HL-60 (cell line): ENCODE results near the gene GNAQ.
A peak's percentile ranks its signal among the peaks of the same experiment; 100 is the strongest.

Experiments used
- DNase-seq, 2 experiments: peaks; one replicate each; pipeline ENCODE4 v3.0.0-alpha.2; 2010 to 2020; ENCODE audit warnings: low read depth in 1 of 2, low spot score in 1 of 2
- H3K27ac ChIP-seq: fragments of 250-450 bp; sonication (Bioruptor Pico); replicated peaks from 2 replicates; pipeline ENCODE4 v1.5.1; 2020; ENCODE audit warnings: mild to moderate bottlenecking, moderate library complexity
- H3K27me3 ChIP-seq: fragments of 250-450 bp; sonication (Bioruptor Pico); 2 replicates; pipeline ENCODE4 v1.5.1; 2021; ENCODE audit warnings: mild to moderate bottlenecking, moderate library complexity; ENCODE audit not compliant: insufficient read depth, poor library complexity, severe bottlenecking
- H3K4me3 ChIP-seq: replicated peaks from 2 replicates; pipeline ENCODE4 v1.5.1; 2011; ENCODE audit warnings: mild to moderate bottlenecking, control low read depth, low read length; ENCODE audit not compliant: insufficient read depth
- GABPA ChIP-seq: IDR thresholded peaks from 2 replicates; pipeline ENCODE4 v1.6.1; 2012; ENCODE audit warnings: low read depth
- POLR2AphosphoS5 ChIP-seq: IDR thresholded peaks from 2 replicates; pipeline ENCODE4 v1.6.1; 2012; ENCODE audit warnings: low read depth
- SPI1 ChIP-seq: IDR thresholded peaks from 2 replicates; pipeline ENCODE4 v1.6.1; 2012; ENCODE audit warnings: low read depth, mild to moderate bottlenecking, borderline replicate concordance
- TF ChIP-seq, protein P1 (sequence below): IDR thresholded peaks from one replicate; pipeline ENCODE4 v1.5.1; 2011; ENCODE audit warnings: low read length, control low read depth, inconsistent platforms; ENCODE audit not compliant: insufficient read depth
- TF ChIP-seq, protein P2 (sequence below): IDR thresholded peaks from 2 replicates; pipeline ENCODE4 v1.6.1; 2012; ENCODE audit warnings: low read depth; ENCODE audit not compliant: insufficient replicate concordance

GNAQ gene

DNA sequence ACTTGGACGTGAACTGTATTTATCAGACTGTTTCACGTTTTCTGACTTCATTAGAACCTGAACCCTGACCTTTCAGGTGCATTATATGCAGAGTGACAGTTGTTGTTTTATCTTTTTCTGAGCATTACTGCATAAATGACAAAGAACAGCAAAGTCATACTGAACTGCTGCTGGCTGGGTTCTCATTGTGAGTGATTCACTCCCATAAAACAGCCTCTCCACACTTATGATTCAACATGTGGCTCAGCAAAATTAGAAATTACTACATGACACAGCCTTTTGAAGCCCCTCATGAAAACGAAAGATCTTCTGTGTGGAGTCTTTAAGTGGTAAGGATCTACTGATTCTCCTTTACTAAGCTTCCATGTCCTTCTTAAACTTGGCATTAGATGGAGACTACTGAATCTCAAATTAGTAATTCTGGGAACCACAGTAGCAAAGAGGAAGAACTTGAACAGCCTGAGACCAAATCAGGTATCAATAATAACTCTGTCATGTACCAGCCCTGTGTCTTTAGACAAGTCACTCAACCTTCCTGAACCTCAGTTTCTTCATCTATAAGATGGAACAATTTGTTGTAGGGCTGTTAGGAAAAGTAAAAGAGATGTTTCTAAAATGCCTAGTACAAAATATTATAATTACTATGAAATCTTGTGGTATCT, 211.2 kb downstream of the GNAQ start:
- Histone ChIP-seq H3K27ac (no peak overlapping the region), H3K27me3 (no peaks in the 10 kb centered on the region), H3K4me3 (no peak overlapping the region)
- TF ChIP-seq, protein P1, sequence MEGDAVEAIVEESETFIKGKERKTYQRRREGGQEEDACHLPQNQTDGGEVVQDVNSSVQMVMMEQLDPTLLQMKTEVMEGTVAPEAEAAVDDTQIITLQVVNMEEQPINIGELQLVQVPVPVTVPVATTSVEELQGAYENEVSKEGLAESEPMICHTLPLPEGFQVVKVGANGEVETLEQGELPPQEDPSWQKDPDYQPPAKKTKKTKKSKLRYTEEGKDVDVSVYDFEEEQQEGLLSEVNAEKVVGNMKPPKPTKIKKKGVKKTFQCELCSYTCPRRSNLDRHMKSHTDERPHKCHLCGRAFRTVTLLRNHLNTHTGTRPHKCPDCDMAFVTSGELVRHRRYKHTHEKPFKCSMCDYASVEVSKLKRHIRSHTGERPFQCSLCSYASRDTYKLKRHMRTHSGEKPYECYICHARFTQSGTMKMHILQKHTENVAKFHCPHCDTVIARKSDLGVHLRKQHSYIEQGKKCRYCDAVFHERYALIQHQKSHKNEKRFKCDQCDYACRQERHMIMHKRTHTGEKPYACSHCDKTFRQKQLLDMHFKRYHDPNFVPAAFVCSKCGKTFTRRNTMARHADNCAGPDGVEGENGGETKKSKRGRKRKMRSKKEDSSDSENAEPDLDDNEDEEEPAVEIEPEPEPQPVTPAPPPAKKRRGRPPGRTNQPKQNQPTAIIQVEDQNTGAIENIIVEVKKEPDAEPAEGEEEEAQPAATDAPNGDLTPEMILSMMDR, result no peak
- TF ChIP-seq SPI1 (no peak), POLR2AphosphoS5 (no peak), GABPA (no peak)
- TF ChIP-seq, protein P2, sequence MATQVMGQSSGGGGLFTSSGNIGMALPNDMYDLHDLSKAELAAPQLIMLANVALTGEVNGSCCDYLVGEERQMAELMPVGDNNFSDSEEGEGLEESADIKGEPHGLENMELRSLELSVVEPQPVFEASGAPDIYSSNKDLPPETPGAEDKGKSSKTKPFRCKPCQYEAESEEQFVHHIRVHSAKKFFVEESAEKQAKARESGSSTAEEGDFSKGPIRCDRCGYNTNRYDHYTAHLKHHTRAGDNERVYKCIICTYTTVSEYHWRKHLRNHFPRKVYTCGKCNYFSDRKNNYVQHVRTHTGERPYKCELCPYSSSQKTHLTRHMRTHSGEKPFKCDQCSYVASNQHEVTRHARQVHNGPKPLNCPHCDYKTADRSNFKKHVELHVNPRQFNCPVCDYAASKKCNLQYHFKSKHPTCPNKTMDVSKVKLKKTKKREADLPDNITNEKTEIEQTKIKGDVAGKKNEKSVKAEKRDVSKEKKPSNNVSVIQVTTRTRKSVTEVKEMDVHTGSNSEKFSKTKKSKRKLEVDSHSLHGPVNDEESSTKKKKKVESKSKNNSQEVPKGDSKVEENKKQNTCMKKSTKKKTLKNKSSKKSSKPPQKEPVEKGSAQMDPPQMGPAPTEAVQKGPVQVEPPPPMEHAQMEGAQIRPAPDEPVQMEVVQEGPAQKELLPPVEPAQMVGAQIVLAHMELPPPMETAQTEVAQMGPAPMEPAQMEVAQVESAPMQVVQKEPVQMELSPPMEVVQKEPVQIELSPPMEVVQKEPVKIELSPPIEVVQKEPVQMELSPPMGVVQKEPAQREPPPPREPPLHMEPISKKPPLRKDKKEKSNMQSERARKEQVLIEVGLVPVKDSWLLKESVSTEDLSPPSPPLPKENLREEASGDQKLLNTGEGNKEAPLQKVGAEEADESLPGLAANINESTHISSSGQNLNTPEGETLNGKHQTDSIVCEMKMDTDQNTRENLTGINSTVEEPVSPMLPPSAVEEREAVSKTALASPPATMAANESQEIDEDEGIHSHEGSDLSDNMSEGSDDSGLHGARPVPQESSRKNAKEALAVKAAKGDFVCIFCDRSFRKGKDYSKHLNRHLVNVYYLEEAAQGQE, result no peak
- no peak for DNase-seq

DNA sequence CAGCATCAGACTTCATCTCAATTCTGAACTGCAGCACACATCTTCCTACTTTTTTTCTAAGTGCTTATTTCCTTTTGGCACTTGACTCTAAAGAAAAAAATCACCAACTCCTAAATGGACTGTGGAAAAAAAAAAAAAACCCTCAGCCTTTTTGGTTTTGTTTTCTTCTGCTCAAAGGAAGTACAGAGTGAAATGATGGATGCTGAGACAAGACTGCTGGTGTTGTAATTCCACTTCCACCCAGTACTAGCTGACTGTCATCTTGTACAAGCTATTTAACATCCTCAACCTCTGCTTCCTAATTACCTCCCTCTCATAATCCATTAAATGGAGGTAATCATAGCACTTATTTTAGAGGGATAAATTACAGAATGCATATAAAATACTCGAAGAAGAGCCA, 212.0 kb downstream of the GNAQ start:
- no peaks in the 10 kb centered on the region for H3K27me3 ChIP-seq
- TF ChIP-seq GABPA, result no peak
- TF ChIP-seq, protein P2, result no peak
- TF ChIP-seq, protein P1, result no peak
- no peak for TF ChIP-seq SPI1
- TF ChIP-seq POLR2AphosphoS5, result no peak
- no peak overlapping the region for H3K4me3 ChIP-seq
- no peak overlapping the region for H3K27ac ChIP-seq
- peak; percentile 12 to 40 for DNase-seq

DNA sequence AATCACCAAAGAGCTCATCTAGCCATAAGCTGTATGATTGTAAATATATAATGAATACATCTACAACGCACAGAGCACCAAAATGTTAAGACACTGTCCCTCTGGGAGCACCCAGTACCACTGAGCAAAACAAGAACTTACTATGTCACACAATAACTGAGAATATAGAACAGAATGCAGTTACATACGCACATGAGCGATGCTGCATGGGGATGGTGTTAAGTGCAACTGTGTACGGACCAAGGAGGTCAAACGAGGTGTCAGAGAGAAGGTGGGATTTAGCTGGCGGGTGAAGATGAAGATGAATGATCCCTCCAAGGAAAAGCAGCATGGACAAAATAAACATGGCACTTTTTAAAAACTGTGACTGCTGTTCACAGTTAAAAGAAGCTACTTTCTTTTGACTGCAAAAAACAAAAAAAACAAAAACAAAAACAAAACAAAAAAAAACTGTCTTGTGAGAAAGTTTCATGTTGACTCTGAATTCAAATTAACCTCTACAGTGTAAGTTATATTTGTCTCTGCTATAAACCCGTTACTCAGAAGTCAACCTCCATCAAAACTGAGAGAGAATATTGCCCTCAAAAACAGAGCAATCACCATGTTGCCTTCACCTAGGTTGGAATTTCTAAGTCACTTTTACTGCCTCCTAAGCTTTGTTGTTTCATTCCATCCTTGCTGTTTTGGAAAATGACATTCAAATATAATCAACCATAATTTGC, 213.9 kb downstream of the GNAQ start:
- TF ChIP-seq GABPA (no peak), POLR2AphosphoS5 (no peak), SPI1 (no peak)
- TF ChIP-seq, protein P1, result no peak
- TF ChIP-seq, protein P2, result no peak
- no peak overlapping the region for H3K27ac ChIP-seq
- H3K27me3 ChIP-seq, result no peaks in the 10 kb centered on the region
- no peak for DNase-seq
- no peak overlapping the region for H3K4me3 ChIP-seq
